Panc1 (cell line): Measurements from ENCODE around the gene FRMD7.

Experiments used
- CTCF ChIP-seq: fragments of 450-650 bp; IDR thresholded peaks from 2 replicates; pipeline ENCODE4 v1.5.1; 2017; ENCODE audit warnings: mild to moderate bottlenecking
- TF ChIP-seq, protein P1 (sequence below), 2 experiments: IDR thresholded peaks; 2 replicates each; pipeline ENCODE4 v1.6.1; 2011 to 2012; ENCODE audit warnings: low read depth in 2 of 2, control low read depth in 1 of 2, low read length in 1 of 2, mild to moderate bottlenecking in 1 of 2, moderate library complexity in 1 of 2; ENCODE audit not compliant: insufficient read depth in 1 of 2

- TF ChIP-seq CTCF: no peak
- TF ChIP-seq, protein P1, sequence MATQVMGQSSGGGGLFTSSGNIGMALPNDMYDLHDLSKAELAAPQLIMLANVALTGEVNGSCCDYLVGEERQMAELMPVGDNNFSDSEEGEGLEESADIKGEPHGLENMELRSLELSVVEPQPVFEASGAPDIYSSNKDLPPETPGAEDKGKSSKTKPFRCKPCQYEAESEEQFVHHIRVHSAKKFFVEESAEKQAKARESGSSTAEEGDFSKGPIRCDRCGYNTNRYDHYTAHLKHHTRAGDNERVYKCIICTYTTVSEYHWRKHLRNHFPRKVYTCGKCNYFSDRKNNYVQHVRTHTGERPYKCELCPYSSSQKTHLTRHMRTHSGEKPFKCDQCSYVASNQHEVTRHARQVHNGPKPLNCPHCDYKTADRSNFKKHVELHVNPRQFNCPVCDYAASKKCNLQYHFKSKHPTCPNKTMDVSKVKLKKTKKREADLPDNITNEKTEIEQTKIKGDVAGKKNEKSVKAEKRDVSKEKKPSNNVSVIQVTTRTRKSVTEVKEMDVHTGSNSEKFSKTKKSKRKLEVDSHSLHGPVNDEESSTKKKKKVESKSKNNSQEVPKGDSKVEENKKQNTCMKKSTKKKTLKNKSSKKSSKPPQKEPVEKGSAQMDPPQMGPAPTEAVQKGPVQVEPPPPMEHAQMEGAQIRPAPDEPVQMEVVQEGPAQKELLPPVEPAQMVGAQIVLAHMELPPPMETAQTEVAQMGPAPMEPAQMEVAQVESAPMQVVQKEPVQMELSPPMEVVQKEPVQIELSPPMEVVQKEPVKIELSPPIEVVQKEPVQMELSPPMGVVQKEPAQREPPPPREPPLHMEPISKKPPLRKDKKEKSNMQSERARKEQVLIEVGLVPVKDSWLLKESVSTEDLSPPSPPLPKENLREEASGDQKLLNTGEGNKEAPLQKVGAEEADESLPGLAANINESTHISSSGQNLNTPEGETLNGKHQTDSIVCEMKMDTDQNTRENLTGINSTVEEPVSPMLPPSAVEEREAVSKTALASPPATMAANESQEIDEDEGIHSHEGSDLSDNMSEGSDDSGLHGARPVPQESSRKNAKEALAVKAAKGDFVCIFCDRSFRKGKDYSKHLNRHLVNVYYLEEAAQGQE (IDR thresholded peaks at IDR 0.05; ENCODE audit: insufficient read depth in 1 of 2, low read depth in 2 of 2, low read length in 1 of 2): no peak
Measured at GRCh38 chrX:132169554-132169953, 41.7 kb upstream of the FRMD7 start.
